ENCODE data around the gene KANK4. TPM values are rescaled to one million over a fixed set of nuclear protein-coding genes. Genes with fewer than 3 reads are reported as not detected.

The KANK4 gene
- polyA plus RNA-seq, 1 donor (not counting 4 experiments of a cell fraction or from before 2014, with no cell fraction given): 0.92 TPM

- no peak for FAIRE-seq
- TF ChIP-seq, protein P1, sequence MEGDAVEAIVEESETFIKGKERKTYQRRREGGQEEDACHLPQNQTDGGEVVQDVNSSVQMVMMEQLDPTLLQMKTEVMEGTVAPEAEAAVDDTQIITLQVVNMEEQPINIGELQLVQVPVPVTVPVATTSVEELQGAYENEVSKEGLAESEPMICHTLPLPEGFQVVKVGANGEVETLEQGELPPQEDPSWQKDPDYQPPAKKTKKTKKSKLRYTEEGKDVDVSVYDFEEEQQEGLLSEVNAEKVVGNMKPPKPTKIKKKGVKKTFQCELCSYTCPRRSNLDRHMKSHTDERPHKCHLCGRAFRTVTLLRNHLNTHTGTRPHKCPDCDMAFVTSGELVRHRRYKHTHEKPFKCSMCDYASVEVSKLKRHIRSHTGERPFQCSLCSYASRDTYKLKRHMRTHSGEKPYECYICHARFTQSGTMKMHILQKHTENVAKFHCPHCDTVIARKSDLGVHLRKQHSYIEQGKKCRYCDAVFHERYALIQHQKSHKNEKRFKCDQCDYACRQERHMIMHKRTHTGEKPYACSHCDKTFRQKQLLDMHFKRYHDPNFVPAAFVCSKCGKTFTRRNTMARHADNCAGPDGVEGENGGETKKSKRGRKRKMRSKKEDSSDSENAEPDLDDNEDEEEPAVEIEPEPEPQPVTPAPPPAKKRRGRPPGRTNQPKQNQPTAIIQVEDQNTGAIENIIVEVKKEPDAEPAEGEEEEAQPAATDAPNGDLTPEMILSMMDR (optimal IDR thresholded peaks at IDR 0.05 in 1 of 3, IDR thresholded peaks at IDR 0.05 in 1 of 3, conservative IDR thresholded peaks at IDR 0.05 in 1 of 3; ENCODE audit: extremely low read depth in 1 of 3, insufficient read depth in 2 of 3, low read length in 3 of 3): no peak
- no peak for TF ChIP-seq EZH2 (IDR thresholded peaks at IDR 0.05; ENCODE audit: low read length)
- no peak overlapping the region for H3K4me2 ChIP-seq (ENCODE audit: control insufficient read depth, extremely low read depth, insufficient read depth, low read depth, low read length)
- H4K20me1 ChIP-seq (ENCODE audit: control insufficient read depth, extremely low read depth, insufficient read depth, low read length): no peaks in the 10 kb centered on the region
- no peak for DNase-seq (ENCODE audit: low read depth, low spot score)
- H3K4me1 ChIP-seq (ENCODE audit: control insufficient read depth, extremely low read depth, insufficient read depth, low read length): peaks cover 13% of the 10 kb centered on the region
- no peak overlapping the region for H3K4me3 ChIP-seq (ENCODE audit: control insufficient read depth in 2 of 3, extremely low read depth in 1 of 3, insufficient read depth in 2 of 3, low read depth in 1 of 3, low read length in 3 of 3)
- H3K27me3 ChIP-seq (ENCODE audit: control insufficient read depth, extremely low read depth, insufficient read depth, low read length): peaks cover 3% of the 10 kb centered on the region
- no peak overlapping the region for H3K9ac ChIP-seq (ENCODE audit: control insufficient read depth, extremely low read depth, insufficient read depth, low read length)
- no peaks in the 10 kb centered on the region for H3K79me2 ChIP-seq (ENCODE audit: control insufficient read depth, insufficient read depth, low read length)
- H3K9me3 ChIP-seq (ENCODE audit: control insufficient read depth, low read depth, low read length): no peaks in the 10 kb centered on the region
- no peaks in the 10 kb centered on the region for H3K36me3 ChIP-seq (ENCODE audit: control insufficient read depth in 2 of 2, extremely low read depth in 1 of 2, insufficient read depth in 2 of 2, low read length in 2 of 2)
- no peaks in the 10 kb centered on the region for H3K9me1 ChIP-seq (ENCODE audit: control insufficient read depth, extremely low read depth, insufficient read depth, low read length)
- H2AFZ ChIP-seq (ENCODE audit: control insufficient read depth, low read length): no peak overlapping the region
- no peak overlapping the region for H3K27ac ChIP-seq (ENCODE audit: control insufficient read depth, insufficient read depth, low read length)
- dilution Hi-C loops (cut with MboI; ENCODE audit: extremely low pct_ligation_motif_present, low sequenced_read_pairs): no loop called here
Measured at GRCh38 chr1:62341615-62342014, 22.4 kb upstream of the KANK4 start.

GRCh38 chr1:62341089-62341488, 21.9 kb upstream of the KANK4 start:
- FAIRE-seq (no peak), DNase-seq (ENCODE audit: low read depth, low spot score) (no peak)
- Histone ChIP-seq H2AFZ (ENCODE audit: control insufficient read depth, low read length) (no peak overlapping the region), H3K9me1 (ENCODE audit: control insufficient read depth, extremely low read depth, insufficient read depth, low read length) (no peaks in the 10 kb centered on the region), H3K27ac (ENCODE audit: control insufficient read depth, insufficient read depth, low read length) (no peak overlapping the region), H3K4me3 (ENCODE audit: control insufficient read depth in 2 of 3, extremely low read depth in 1 of 3, insufficient read depth in 2 of 3, low read depth in 1 of 3, low read length in 3 of 3) (no peak overlapping the region), H3K79me2 (ENCODE audit: control insufficient read depth, insufficient read depth, low read length) (no peaks in the 10 kb centered on the region), H3K36me3 (ENCODE audit: control insufficient read depth in 2 of 2, extremely low read depth in 1 of 2, insufficient read depth in 2 of 2, low read length in 2 of 2) (no peaks in the 10 kb centered on the region), H3K9ac (ENCODE audit: control insufficient read depth, extremely low read depth, insufficient read depth, low read length) (no peak overlapping the region), H3K4me1 (ENCODE audit: control insufficient read depth, extremely low read depth, insufficient read depth, low read length) (peaks cover 13% of the 10 kb centered on the region), H4K20me1 (ENCODE audit: control insufficient read depth, extremely low read depth, insufficient read depth, low read length) (no peaks in the 10 kb centered on the region), H3K27me3 (ENCODE audit: control insufficient read depth, extremely low read depth, insufficient read depth, low read length) (peaks cover 3% of the 10 kb centered on the region), H3K4me2 (ENCODE audit: control insufficient read depth, extremely low read depth, insufficient read depth, low read depth, low read length) (no peak overlapping the region), H3K9me3 (ENCODE audit: control insufficient read depth, low read depth, low read length) (no peaks in the 10 kb centered on the region)
- dilution Hi-C loops (cut with MboI; ENCODE audit: extremely low pct_ligation_motif_present, low sequenced_read_pairs): no loop called here
- TF ChIP-seq, protein P1 (optimal IDR thresholded peaks at IDR 0.05 in 1 of 3, IDR thresholded peaks at IDR 0.05 in 1 of 3, conservative IDR thresholded peaks at IDR 0.05 in 1 of 3; ENCODE audit: extremely low read depth in 1 of 3, insufficient read depth in 2 of 3, low read length in 3 of 3): no peak
- no peak for TF ChIP-seq EZH2 (IDR thresholded peaks at IDR 0.05; ENCODE audit: low read length)

All from keratinocyte (primary cell).